Measurements from ENCODE around the gene GRIK5.

DNA sequence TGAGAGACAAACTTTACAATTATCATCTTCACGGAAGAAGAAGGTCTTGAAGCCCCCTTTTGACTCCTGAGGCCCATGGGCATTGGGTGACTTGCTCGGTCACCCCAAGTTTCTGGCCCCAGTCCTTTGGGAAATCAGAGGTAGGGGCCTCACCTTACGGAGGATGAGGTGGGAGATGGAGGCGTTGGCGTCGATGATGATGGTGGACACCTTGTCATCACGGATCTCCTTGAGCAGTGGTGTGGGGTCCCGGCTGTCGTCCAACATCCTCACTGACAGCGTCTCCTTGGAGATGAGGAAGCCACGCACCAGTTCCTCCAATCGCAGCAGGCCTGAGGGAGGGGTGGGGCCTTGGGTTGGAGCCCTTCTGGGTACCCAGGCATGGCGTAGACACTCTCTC is 10.8 kb downstream of the GRIK5 start:
- TF ChIP-seq POLR2AphosphoS5 (IDR thresholded peaks at IDR 0.05; ENCODE audit: borderline replicate concordance, low read depth, low read length) = no peak
- TF ChIP-seq EZH2 (IDR thresholded peaks at IDR 0.05) = no peak
- no peak for TF ChIP-seq FOXP2 (optimal IDR thresholded peaks at IDR 0.05; ENCODE audit: control extremely low read depth, extremely low read length, insufficient read depth)
